ENCODE measurements around the gene ATP11B.

ATP11B gene

DNA sequence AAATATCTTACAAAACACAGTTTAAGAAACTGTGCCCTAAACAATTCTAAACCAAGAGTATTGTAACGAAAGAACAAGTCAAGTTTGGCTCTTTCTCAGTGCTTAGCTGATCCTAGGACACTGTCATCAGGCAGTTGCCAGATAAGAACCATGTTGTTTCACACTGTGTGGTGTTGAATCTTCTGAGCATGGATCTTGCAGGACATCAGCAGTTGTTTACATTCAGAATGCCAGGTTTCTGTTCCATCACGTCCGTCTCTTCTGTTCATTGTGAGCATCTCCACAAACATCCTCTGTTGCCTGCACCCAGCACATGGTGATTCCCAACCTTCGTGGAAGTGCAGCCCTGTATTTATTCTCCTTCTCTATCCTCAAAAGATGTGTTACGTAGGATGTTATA lies 119.2 kb downstream of the ATP11B start:
- DNase-seq, result no peak

GRCh38 chr3:182913889-182914288 lies 120.6 kb downstream of the ATP11B start:
- DNase-seq, result no peak

- DNase-seq, result no peak
These were observed 121.0 kb downstream of the ATP11B start for GRCh38 chr3:182914341-182914740.

DNA sequence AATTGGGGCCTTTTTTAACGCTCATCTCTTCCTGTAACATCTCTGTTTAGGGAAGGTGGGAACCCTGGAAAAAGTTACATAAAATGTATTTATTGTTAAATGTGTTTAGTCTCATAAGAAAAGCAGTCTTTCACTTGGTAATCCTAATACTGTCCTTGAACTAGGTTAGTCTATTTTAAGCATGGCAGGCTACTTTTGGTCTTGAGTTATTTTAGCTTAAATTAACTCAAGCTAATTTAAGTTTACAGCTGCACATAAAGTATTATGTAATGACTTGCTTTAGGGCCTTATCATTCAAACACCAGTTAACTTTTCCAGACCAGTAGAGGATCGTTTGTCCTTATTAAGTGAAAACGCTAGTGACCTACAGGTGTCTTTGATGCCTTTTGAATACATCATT lies 123.8 kb downstream of the ATP11B start:
- DNase-seq, result no peak

GRCh38 chr3:182919866-182920357 lies 126.6 kb downstream of the ATP11B start:
- DNase-seq, result no peak

GRCh38 chr3:182920515-182921084 lies 127.3 kb downstream of the ATP11B start:
- DNase-seq, result no peak

DNA sequence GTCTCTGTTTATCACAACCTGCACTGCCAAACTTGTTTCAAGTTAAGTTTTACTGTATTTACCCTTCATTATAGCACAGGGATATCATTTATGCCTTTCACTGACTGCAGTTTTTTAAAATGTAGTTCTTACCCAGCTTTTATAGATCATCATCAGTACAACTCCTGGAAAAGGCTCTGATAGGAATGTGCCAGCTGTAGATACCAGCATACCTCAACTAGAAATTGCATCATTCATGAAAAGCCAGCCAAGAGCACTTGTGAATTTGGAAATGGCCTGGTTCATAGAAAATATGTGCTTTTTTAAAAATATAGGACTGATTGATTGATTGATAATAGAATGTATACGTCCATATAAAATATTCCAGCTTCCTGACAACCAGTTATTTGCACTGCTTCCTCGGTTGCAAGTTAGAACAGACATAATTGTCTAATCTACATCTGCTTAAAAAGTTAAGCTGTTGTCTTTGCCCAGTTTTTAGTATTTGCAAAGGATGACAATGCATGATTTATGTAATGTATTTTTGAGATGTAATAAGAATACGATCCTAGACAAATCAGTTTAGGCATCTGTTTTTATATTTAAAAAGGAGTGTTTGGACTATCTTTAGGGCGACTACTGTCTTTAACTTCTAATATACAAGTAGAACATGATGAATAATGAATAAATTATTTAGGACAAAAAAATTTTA lies 128.5 kb downstream of the ATP11B start:
- no peak for DNase-seq

DNA sequence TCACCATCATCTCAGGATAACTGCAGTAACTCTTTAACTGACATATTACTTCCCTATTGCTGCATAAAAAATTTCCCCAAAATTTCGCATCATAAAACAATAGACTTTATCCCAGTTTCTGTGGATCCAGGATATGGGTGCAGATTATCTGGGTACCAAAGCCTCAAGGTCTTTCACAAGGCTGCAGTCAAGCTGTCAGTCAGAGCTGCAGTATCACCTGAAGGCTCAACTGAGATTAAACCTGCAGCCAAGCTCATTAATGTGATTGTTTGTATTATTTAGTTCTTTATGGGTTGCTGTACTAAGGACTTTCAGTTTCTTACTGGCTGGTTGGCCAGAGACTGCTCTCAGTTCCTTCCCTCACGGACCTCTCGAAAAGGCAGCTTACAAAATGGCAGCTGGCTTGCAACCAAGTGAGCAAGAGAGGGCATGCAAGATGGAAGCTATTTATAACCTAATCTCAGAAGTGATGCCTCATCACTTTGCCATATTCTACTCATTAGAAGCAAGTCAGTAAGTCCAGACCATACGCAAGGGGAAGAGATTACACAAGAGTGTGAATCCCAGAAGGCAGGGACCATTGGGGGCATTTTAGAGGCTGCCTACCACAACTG lies 132.1 kb downstream of the ATP11B start:
- no peak for DNase-seq

DNA sequence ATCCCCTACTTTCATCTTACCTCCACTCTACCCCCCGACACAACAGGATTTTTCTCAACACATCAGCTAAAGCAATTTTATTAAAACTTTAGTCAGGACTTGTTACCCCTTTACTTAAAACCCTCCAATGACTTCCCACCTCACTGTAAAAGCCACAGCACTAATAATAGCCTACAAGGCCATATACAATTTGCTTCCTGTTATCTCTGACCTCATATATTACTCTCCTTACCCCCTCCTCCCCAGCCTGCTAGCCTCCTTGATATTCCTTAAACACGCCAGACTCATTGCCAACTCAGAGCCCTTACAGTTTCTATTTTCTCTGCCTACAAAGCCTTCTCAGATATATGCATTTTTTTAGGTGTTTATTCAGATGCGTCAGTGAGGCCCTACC lies 132.6 kb downstream of the ATP11B start:
- no peak for DNase-seq

DNA sequence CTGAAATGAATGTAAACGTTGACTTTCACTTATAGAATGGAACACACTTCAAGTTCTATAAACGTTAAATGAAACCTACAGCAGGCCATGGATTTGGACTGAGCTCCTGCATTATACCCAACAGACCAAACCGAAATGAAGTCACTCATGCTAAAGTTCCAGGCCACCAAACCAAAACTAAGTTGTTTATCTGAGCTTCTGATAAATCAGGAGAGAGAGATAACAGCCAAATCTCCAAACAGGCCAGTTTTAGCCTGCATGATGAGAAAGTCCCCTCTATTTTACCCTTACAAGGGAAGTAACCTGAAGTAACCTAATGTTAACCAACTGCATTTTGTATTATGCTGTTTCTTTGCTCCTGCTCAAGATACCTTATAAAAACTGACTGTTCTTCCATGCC lies 142.5 kb downstream of the ATP11B start:
- DNase-seq, result no peak

DNA sequence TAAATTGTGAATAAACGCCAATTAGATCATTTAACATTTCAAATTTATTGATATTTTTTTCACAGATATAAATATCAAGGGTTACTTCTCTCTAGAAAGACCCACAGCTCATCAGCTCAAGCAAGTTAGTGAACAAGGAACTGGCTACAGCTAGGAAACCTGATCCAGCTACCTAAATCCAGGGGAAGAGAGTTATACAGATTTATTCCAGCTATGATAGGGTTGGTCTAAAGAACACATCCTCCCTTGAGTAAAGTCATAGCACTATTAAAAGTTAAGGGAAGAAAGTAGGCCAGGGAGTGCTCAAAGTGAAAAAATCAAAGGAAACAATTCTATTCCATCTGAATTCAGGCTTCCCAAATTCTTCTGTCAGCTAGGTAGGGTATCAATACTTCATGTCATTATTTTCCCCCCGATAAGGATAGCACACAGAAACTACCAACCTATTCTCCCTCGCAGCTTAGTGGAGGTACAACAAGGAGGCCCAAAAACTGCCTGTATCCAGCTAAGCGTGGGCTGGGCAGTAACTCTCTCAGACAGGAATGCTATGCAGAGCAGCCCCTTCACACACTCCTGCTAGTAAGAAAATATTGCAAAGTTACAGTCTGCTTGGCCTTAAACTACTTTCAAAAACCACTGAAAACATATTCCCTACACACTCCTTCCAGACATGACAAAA lies 143.1 kb downstream of the ATP11B start:
- DNase-seq, result no peak

DNA sequence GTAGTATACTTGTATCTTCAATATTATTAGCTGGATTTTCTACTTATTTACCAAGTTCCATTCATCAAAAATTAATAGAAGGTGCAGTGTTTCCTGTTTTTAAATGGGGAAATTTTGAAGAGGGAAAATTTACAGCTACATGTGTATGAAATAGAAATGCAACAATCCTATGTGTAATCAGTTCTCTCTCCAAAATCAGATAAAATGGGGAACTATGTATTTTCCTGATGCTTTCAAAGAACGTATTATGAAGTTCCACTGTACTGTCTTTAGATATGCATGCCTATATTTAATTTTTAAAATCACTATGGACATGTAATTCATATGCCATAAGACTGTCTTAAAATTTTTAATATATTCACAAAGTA lies 143.6 kb downstream of the ATP11B start:
- DNase-seq, result no peak

GRCh38 chr3:182937293-182938051 lies 144.2 kb downstream of the ATP11B start:
- no peak for DNase-seq

DNA sequence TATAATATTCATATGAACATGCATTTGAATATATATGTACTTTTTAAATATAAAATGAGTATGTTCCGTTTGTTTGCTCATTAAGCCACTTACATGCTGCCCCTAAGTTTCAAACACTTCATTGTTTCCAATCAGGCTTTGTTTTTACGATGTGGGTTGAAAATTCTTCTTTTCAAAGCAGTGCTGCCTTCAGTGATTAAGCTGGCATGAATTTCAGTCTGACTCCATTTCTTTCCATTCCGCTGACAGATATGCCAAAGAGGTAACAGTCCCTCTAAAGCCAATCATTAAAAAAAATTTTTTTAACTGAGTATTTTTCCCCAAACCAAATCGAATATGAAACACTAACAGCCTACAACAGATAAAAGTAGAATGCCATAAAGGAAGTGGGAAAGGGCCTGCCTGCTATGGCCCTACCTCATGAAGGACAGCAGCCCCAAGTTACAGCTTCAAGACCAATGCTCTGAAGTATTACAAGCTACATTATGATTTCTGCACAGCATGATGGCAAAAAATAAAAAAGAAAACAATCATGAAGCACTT lies 147.0 kb downstream of the ATP11B start:
- DNase-seq, result no peak

GRCh38 chr3:182941719-182942118 lies 148.4 kb downstream of the ATP11B start:
- DNase-seq, result no peak

GRCh38 chr3:182947888-182948287 lies 154.6 kb downstream of the ATP11B start:
- no peak for DNase-seq

DNA sequence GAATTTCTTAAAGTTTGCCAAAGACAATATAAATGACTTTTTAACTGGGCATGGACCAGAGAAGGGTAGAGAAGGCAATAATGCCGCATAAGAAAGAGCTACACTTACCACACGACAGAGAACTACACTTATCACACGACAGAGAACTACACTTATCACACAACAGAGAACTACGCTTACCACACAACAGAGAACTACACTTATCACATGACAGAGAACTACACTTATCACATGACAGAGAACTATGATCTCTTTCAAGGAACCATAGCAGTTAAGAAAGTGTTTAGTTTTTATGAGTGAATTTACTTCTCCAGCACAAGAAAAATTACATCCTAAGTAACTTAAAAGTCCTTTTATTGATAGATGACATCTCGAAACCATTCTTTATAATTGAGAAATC lies 155.0 kb downstream of the ATP11B start:
- DNase-seq, result no peak

- no peak for DNase-seq
These were observed 156.4 kb downstream of the ATP11B start for GRCh38 chr3:182949688-182950087.

- no peak for DNase-seq
These were observed 161.4 kb downstream of the ATP11B start for GRCh38 chr3:182954553-182955235.

DNA sequence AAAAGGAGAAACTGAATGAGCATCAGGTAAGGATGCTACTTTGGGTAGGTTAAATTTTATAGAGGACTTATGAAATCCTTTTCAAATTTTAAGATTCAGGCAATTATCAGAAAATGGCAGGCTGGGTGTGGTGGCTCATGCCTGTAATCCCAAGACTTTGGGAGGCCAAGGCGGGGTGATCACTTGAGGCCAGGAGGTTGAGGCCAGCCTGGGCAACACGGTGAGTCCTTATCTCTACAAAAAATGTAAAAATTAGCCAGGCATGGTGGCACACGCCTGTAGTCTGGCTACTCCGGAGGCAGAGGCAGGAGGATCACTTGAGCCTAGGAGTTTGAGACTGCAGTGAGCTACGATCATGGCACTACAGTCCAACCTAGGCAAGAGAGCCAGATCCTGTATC lies 163.9 kb downstream of the ATP11B start:
- no peak for DNase-seq

GRCh38 chr3:182957676-182958266 lies 164.5 kb downstream of the ATP11B start:
- DNase-seq, result no peak
